Neural progenitor cell (in vitro differentiated cells): ENCODE results near the gene PRMT5.

Experiments
- CTCF ChIP-seq: fragments of 200-600 bp; sonication (generic); IDR thresholded peaks from 2 replicates; pipeline ENCODE4 v1.5.1; 2017; ENCODE audit warnings: antibody characterized with exemption, mild to moderate bottlenecking
- EZH2 ChIP-seq: fragments of 200-600 bp; sonication (generic); IDR thresholded peaks from 2 replicates; pipeline ENCODE4 v1.6.1; 2017; ENCODE audit warnings: antibody characterized with exemption, mild to moderate bottlenecking, moderate library complexity

- TF ChIP-seq CTCF: peak; percentile 10
- TF ChIP-seq EZH2: no peak
Measured at GRCh38 chr14:22871224-22872032, 57.7 kb downstream of the PRMT5 start, which contains the start of gene LRP10.
